ENCODE data around the gene JAZF1. TPM values are rescaled to one million over a fixed set of nuclear protein-coding genes. Genes with fewer than 3 reads are reported as not detected.
A peak's percentile ranks its signal among the peaks of the same experiment; 100 is the strongest.

Gene JAZF1
- total RNA-seq, 1 experiment from 2014 or later, result 3.4 TPM

- no peaks in the 10 kb centered on the region for H3K4me1 ChIP-seq (ENCODE audit: control insufficient read depth in 1 of 2, insufficient read depth in 2 of 2, low read length in 2 of 2)
- no peak overlapping the region for H2AFZ ChIP-seq (ENCODE audit: low read depth, low read length, poor library complexity, severe bottlenecking)
- H3K9me2 ChIP-seq (ENCODE audit: insufficient read depth), result no peaks in the 10 kb centered on the region
- H3K4me3 ChIP-seq (replicated peaks in 1 of 2; ENCODE audit: low read depth in 1 of 2, low read length in 2 of 2), result no peak overlapping the region
- ChIA-PET RAD21 (ENCODE audit: low non-redundant PET in 1 of 2, low total read pairs in 2 of 2, uncharacterized antibody in 2 of 2, unreplicated experiment in 2 of 2) (no interaction called here), POLR2A (no interaction called here), CTCF (interaction anchor here (0.6 to 4.1 kb wide), 8 partner anchors 9 to 22 kb away, joined by 3 to 32 read pairs (median 4); no protein-coding TSS in a partner anchor)
- no peak overlapping the region for H3K27ac ChIP-seq (ENCODE audit: low read depth, low read length)
- no peaks in the 10 kb centered on the region for H3K36me3 ChIP-seq (ENCODE audit: control insufficient read depth in 1 of 2, insufficient read depth in 2 of 2, low read length in 2 of 2)
- H4K20me1 ChIP-seq (ENCODE audit: insufficient read depth), result no peaks in the 10 kb centered on the region
- BruUV-seq (replicated peaks), result no TSS peak
- ATAC-seq (peak; percentile 55), DNase-seq (ENCODE audit: low read depth, low spot score) (peak; percentile 16)
- no peaks in the 10 kb centered on the region for H3K79me2 ChIP-seq (ENCODE audit: insufficient read depth, low read length)
- no peaks in the 10 kb centered on the region for H3K9me3 ChIP-seq (ENCODE audit: control insufficient read depth in 1 of 2, insufficient read depth in 1 of 2, low read depth in 1 of 2, low read length in 2 of 2)
- intact Hi-C loops (cut with micrococcal nuclease), result loop anchor here (1.0 kb wide), 1 partner anchor 882 kb away; no protein-coding TSS in a partner anchor
- TF ChIP-seq SRF (IDR thresholded peaks at IDR 0.05; ENCODE audit: low read depth) (no peak), RAD21 (IDR thresholded peaks at IDR 0.05; ENCODE audit: low read depth) (peak; percentile 65), POLR2AphosphoS5 (IDR thresholded peaks at IDR 0.05; ENCODE audit: low read depth, low read length) (no peak), CTCF (IDR thresholded peaks at IDR 0.05 in 2 of 3, conservative IDR thresholded peaks at IDR 0.05 in 1 of 3; ENCODE audit: borderline replicate concordance in 1 of 3, insufficient read depth in 1 of 3, low read depth in 2 of 3, low read length in 2 of 3) (peak; percentile 49 to 99 (median 98); a peak in 5 of 6 replicates), FOSL1 (IDR thresholded peaks at IDR 0.05; ENCODE audit: low read depth) (no peak)
- no peak overlapping the region for H3K9ac ChIP-seq (ENCODE audit: low read length)
- H3K4me2 ChIP-seq (ENCODE audit: low read length), result no peak overlapping the region
- no peaks in the 10 kb centered on the region for H3K27me3 ChIP-seq (ENCODE audit: insufficient read depth, low read length)
Measured at GRCh38 chr7:28078036-28078901, 102.3 kb downstream of the JAZF1 start.

DNA sequence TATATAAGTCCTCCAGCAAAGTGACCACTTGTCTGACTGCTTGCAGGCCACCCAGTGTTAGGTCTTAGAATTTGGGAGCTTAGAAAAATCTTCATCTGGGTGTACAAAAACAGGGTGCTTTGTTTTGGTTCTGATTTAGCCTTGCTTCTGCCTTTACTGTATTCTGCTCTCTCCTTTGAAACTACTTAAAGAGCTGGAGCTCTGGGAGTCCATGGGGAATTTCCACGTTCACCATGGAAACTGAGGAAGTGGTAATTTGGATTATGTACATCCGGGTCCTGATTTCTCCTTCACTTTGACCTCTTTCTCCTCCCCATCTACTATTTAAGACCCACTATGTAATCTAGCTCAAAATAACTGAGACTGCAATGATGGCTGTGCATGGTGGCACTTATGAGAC is 103.0 kb downstream of the JAZF1 start:
- DNase-seq (ENCODE audit: low read depth, low spot score) (no peak), ATAC-seq (no peak)
- Histone ChIP-seq H3K36me3 (ENCODE audit: control insufficient read depth in 1 of 2, insufficient read depth in 2 of 2, low read length in 2 of 2) (no peaks in the 10 kb centered on the region), H3K27ac (ENCODE audit: low read depth, low read length) (no peak overlapping the region), H3K4me2 (ENCODE audit: low read length) (no peak overlapping the region), H4K20me1 (ENCODE audit: insufficient read depth) (no peaks in the 10 kb centered on the region), H3K9ac (ENCODE audit: low read length) (no peak overlapping the region), H2AFZ (ENCODE audit: low read depth, low read length, poor library complexity, severe bottlenecking) (no peak overlapping the region), H3K4me3 (replicated peaks in 1 of 2; ENCODE audit: low read depth in 1 of 2, low read length in 2 of 2) (no peak overlapping the region), H3K27me3 (ENCODE audit: insufficient read depth, low read length) (no peaks in the 10 kb centered on the region), H3K79me2 (ENCODE audit: insufficient read depth, low read length) (no peaks in the 10 kb centered on the region), H3K9me3 (ENCODE audit: control insufficient read depth in 1 of 2, insufficient read depth in 1 of 2, low read depth in 1 of 2, low read length in 2 of 2) (no peaks in the 10 kb centered on the region), H3K4me1 (ENCODE audit: control insufficient read depth in 1 of 2, insufficient read depth in 2 of 2, low read length in 2 of 2) (no peaks in the 10 kb centered on the region), H3K9me2 (ENCODE audit: insufficient read depth) (no peaks in the 10 kb centered on the region)
- ChIA-PET POLR2A (no interaction called here), CTCF (interaction anchor here (0.6 to 4.1 kb wide), 8 partner anchors 8 to 22 kb away, joined by 3 to 32 read pairs (median 4); no protein-coding TSS in a partner anchor), RAD21 (ENCODE audit: low non-redundant PET in 1 of 2, low total read pairs in 2 of 2, uncharacterized antibody in 2 of 2, unreplicated experiment in 2 of 2) (no interaction called here)
- no peak for TF ChIP-seq SP1 (IDR thresholded peaks at IDR 0.05; ENCODE audit: low read depth)
- no peak for TF ChIP-seq RAD21 (IDR thresholded peaks at IDR 0.05; ENCODE audit: low read depth)
- no peak for TF ChIP-seq SRF (IDR thresholded peaks at IDR 0.05; ENCODE audit: low read depth)
- no peak for TF ChIP-seq CTCF (IDR thresholded peaks at IDR 0.05 in 2 of 3, conservative IDR thresholded peaks at IDR 0.05 in 1 of 3; ENCODE audit: borderline replicate concordance in 1 of 3, insufficient read depth in 1 of 3, low read depth in 2 of 3, low read length in 2 of 3)
- intact Hi-C loops (cut with micrococcal nuclease), result loop anchor here (1.0 kb wide), 1 partner anchor 881 kb away; no protein-coding TSS in a partner anchor
- no TSS peak for BruUV-seq (replicated peaks)
